IMR-90 (cell line): Measurements from ENCODE around the gene TARDBP. TPM values are rescaled to one million over a fixed set of nuclear protein-coding genes. Genes with fewer than 3 reads are reported as not detected.

Source experiments
- ATAC-seq: fragments of 200-7000 bp; cut with Tn5 transposase; 2 replicates; pipeline ENCODE4 v1.9.1; 2020; ENCODE audit warnings: low read depth, mild to moderate bottlenecking, moderate library complexity
- BruUV-seq: library from RNA; stranded (reverse); fragments of 400-500 nt; replicated peaks from 2 replicates; lab custom pipeline; 2021; lab: Mats Ljungman, UMichigan
- CTCF ChIA-PET: fragments of 300-600 bp; formaldehyde crosslinking; extraction: SDS; loops from one replicate; lab custom pipeline; 2021; ENCODE audit warnings: antibody characterized with exemption; lab: Yijun Ruan, JAX
- POLR2A ChIA-PET: fragments of 300-600 bp; sonication (Branson Sonifier 250); formaldehyde crosslinking; loops from one replicate; lab custom pipeline; 2022; ENCODE audit warnings: antibody characterized with exemption; ENCODE audit not compliant: unreplicated experiment; lab: Charles Lee
- DNase-seq: peaks from one replicate; pipeline ENCODE4 v3.0.0; 2013
- H2AFZ ChIP-seq: replicated peaks from 2 replicates; pipeline ENCODE3; 2013; ENCODE audit warnings: low read length, mild to moderate bottlenecking; ENCODE audit not compliant: poor library complexity
- H2AK5ac ChIP-seq: 2 replicates; pipeline ENCODE4 v1.6.1; 2013; ENCODE audit warnings: low read depth, low read length, inconsistent platforms
- H2AK9ac ChIP-seq: replicated peaks from 2 replicates; pipeline ENCODE3; 2013; ENCODE audit warnings: mild to moderate bottlenecking, low read depth, low read length, moderate library complexity; ENCODE audit not compliant: poor library complexity
- H2BK120ac ChIP-seq: 2 replicates; pipeline ENCODE4 v1.6.1; 2013; ENCODE audit warnings: low read depth, low read length, inconsistent platforms
- H2BK15ac ChIP-seq: 3 replicates; pipeline ENCODE4 v1.6.1; 2013; ENCODE audit warnings: low read depth, low read length, inconsistent platforms
- H2BK20ac ChIP-seq: 2 replicates; pipeline ENCODE4 v1.6.1; 2013; ENCODE audit warnings: low read depth, mild to moderate bottlenecking, inconsistent platforms, low read length, moderate library complexity
- H2BK5ac ChIP-seq: 2 replicates; pipeline ENCODE4 v1.6.1; 2013; ENCODE audit warnings: mild to moderate bottlenecking, low read depth, low read length, inconsistent platforms; ENCODE audit not compliant: poor library complexity, severe bottlenecking
- H3K14ac ChIP-seq: replicated peaks from 2 replicates; pipeline ENCODE4 v1.6.1; 2013; ENCODE audit warnings: low read depth, low read length, inconsistent platforms
- H3K18ac ChIP-seq: 2 replicates; pipeline ENCODE4 v1.6.1; 2013; ENCODE audit warnings: low read depth, low read length, control low read depth
- H3K23ac ChIP-seq: 2 replicates; pipeline ENCODE4 v1.6.1; 2013; ENCODE audit warnings: low read depth, low read length, inconsistent platforms
- H3K27ac ChIP-seq: 2 replicates; pipeline ENCODE4 v1.5.1; 2013; ENCODE audit warnings: mild to moderate bottlenecking, control low read depth, low read length; ENCODE audit not compliant: insufficient read depth
- H3K27me3 ChIP-seq: 2 replicates; pipeline ENCODE4 v1.6.1; 2013; ENCODE audit warnings: low read length; ENCODE audit not compliant: control insufficient read depth, insufficient read depth
- H3K36me3 ChIP-seq: 2 replicates; pipeline ENCODE4 v1.6.1; 2013; ENCODE audit warnings: low read length, mixed read lengths; ENCODE audit not compliant: control insufficient read depth, insufficient read depth
- H3K4ac ChIP-seq: 2 replicates; pipeline ENCODE4 v1.6.1; 2013; ENCODE audit warnings: low read depth, low read length, inconsistent platforms
- H3K4me1 ChIP-seq: 2 replicates; pipeline ENCODE4 v1.6.1; 2013; ENCODE audit warnings: low read length, mixed read lengths; ENCODE audit not compliant: control insufficient read depth, insufficient read depth
- H3K4me2 ChIP-seq: 2 replicates; pipeline ENCODE4 v1.6.1; 2013; ENCODE audit warnings: low read depth, mild to moderate bottlenecking, control low read depth, low read length, moderate library complexity
- H3K4me3 ChIP-seq: 2 replicates; pipeline ENCODE4 v1.5.1; 2013; ENCODE audit warnings: low read depth, mild to moderate bottlenecking, control low read depth, low read length, moderate library complexity; ENCODE audit not compliant: insufficient read depth
- H3K56ac ChIP-seq: 2 replicates; pipeline ENCODE4 v1.6.1; 2013; ENCODE audit warnings: low read length, inconsistent platforms; ENCODE audit not compliant: insufficient read depth; ENCODE audit errors: extremely low read depth
- H3K79me1 ChIP-seq, 2 experiments: 2 replicates each; pipeline ENCODE4 v1.6.1; 2013; ENCODE audit warnings: low read length in 2 of 2, inconsistent platforms in 1 of 2, low read depth in 1 of 2
- H3K9ac ChIP-seq: 2 replicates; pipeline ENCODE4 v1.6.1; 2013; ENCODE audit warnings: low read depth, low read length, control low read depth
- H3K9me1 ChIP-seq: 2 replicates; pipeline ENCODE4 v1.6.1; 2013; ENCODE audit warnings: low read length, inconsistent platforms; ENCODE audit not compliant: insufficient read depth
- H3K9me3 ChIP-seq: 2 replicates; pipeline ENCODE4 v1.6.1; 2013; ENCODE audit warnings: low read length; ENCODE audit not compliant: control insufficient read depth, insufficient read depth
- H4K20me1 ChIP-seq: 2 replicates; pipeline ENCODE4 v1.6.1; 2013; ENCODE audit warnings: low read length, inconsistent platforms; ENCODE audit not compliant: insufficient read depth
- H4K5ac ChIP-seq: 2 replicates; pipeline ENCODE4 v1.6.1; 2013; ENCODE audit warnings: mild to moderate bottlenecking, low read depth, low read length, control low read depth
- H4K8ac ChIP-seq, 2 experiments: 2 replicates each; pipeline ENCODE4 v1.6.1; 2013; ENCODE audit warnings: low read depth in 2 of 2, low read length in 2 of 2, control low read depth in 1 of 2, inconsistent platforms in 1 of 2
- H4K91ac ChIP-seq: 2 replicates; pipeline ENCODE4 v1.6.1; 2013; ENCODE audit warnings: low read depth, low read length, inconsistent platforms; ENCODE audit not compliant: insufficient read depth
- CHD1 ChIP-seq: IDR thresholded peaks from 2 replicates; pipeline ENCODE4 v1.6.1; 2012; ENCODE audit warnings: low read depth, low read length, improper control_type of control experiment
- FOS ChIP-seq: fragments of 150-350 bp; IDR thresholded peaks from 2 replicates; pipeline ENCODE4 v1.6.1; 2016; ENCODE audit warnings: low read depth, low read length
- MXI1 ChIP-seq: IDR thresholded peaks from 2 replicates; pipeline ENCODE4 v1.6.1; 2012; ENCODE audit warnings: low read depth, mild to moderate bottlenecking, low read length, moderate library complexity, borderline replicate concordance
- WGBS, 2 experiments: methylation state at CpG; one replicate each; pipeline versions ENCODE4 v1.1.5 to v1.1.7; 2013; ENCODE audit warnings: missing lambda C conversion rate in 2 of 2; ENCODE audit not compliant: insufficient read length in 1 of 2; ENCODE audit errors: extremely low coverage in 2 of 2; 5-methylcytosine and 5-hydroxymethylcytosine counted together
- dilution Hi-C: fragments of 300-500 bp; cut with HindIII; formaldehyde crosslinking; loops from one replicate; pipeline ENCODE4 v1.14.3; 2018; ENCODE audit warnings: low sequenced_read_pairs; ENCODE audit not compliant: unreplicated experiment
- in situ Hi-C: fragments of 300-500 bp; cut with MboI; formaldehyde crosslinking; loops from 3 replicates; pipeline ENCODE4 v1.14.3; 2019; ENCODE audit warnings: low sequenced_read_pairs, inconsistent platforms, mixed read lengths
- intact Hi-C: fragments of 100-400 bp; cut with micrococcal nuclease; formaldehyde crosslinking; loops from 2 replicates; pipeline ENCODE4 v1.10.0; 2022
- polyA plus RNA-seq, 3 experiments: library from polyadenylated mRNA; depleted of rRNA; stranded (reverse); fragments of >200 nt; gene quantifications; 2 replicates each; pipeline ENCODE4 v1.2.3, GENCODE V29; 2012; ENCODE audit warnings: low replicate concordance in 1 of 3
- total RNA-seq: library from RNA; depleted of rRNA; stranded (reverse); fragments of >200 nt; gene quantifications from 2 replicates; pipeline ENCODE4 v1.2.3, GENCODE V29; 2012
- TF ChIP-seq, protein P1 (sequence below): fragments of 150-350 bp; IDR thresholded peaks from 2 replicates; pipeline ENCODE4 v1.6.1; 2016; ENCODE audit warnings: low read depth, mild to moderate bottlenecking, low read length, moderate library complexity, borderline replicate concordance

TARDBP gene
- total and polyA plus RNA-seq, 2 of the 4 experiments (the other 2 are of a cell fraction): 36.7 to 161 TPM

GRCh38 chr1:11058595-11059154 lies 46.2 kb downstream of the TARDBP start (continued):
- TF ChIP-seq, protein P1, sequence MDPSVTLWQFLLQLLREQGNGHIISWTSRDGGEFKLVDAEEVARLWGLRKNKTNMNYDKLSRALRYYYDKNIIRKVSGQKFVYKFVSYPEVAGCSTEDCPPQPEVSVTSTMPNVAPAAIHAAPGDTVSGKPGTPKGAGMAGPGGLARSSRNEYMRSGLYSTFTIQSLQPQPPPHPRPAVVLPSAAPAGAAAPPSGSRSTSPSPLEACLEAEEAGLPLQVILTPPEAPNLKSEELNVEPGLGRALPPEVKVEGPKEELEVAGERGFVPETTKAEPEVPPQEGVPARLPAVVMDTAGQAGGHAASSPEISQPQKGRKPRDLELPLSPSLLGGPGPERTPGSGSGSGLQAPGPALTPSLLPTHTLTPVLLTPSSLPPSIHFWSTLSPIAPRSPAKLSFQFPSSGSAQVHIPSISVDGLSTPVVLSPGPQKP: no peak

GRCh38 chr1:11059155-11059967 lies 46.9 kb downstream of the TARDBP start:
- ChIA-PET POLR2A (interaction anchor here (1.0 kb wide), 1 partner anchor 22 kb away, joined by 4 read pairs; no protein-coding TSS in a partner anchor), CTCF (no interaction called here)
- whole genome bisulfite sequencing, 2 experiments: 0% methylated on average over 1 of the region's 72 CpGs; no CpG with 5 or more reads in 1 of the 2 experiments
- BruUV-seq: TSS peak; percentile 72
- ATAC-seq (peak; percentile 27), DNase-seq (no peak)
- Histone ChIP-seq H2BK120ac (no peak overlapping the region), H2AK9ac (peak overlapping the region; percentile 99), H3K14ac (peak overlapping the region; percentile 90), H3K4me3 (peak overlapping the region; percentile 93), H3K36me3 (peaks cover 25% of the 10 kb centered on the region), H4K8ac (peak overlapping the region; percentile 58 to 78; a peak in 2 of 4 replicates), H2AFZ (peak overlapping the region; percentile 94), H2BK5ac (peak overlapping the region; percentile 54), H3K4ac (peak overlapping the region; percentile 85), H4K20me1 (peaks cover 7% of the 10 kb centered on the region; the same call in 1 of the 2 replicates), H3K9ac (peak overlapping the region; percentile 91), H2BK20ac (no peak overlapping the region), H3K27me3 (no peaks in the 10 kb centered on the region), H3K4me1 (peaks cover 8% of the 10 kb centered on the region), H2BK15ac (no peak overlapping the region), H4K5ac (peak overlapping the region; percentile 56; the same call in 1 of the 2 replicates), H4K91ac (peak overlapping the region; percentile 80), H3K27ac (peak overlapping the region; percentile 70), H3K9me1 (peaks cover 8% of the 10 kb centered on the region; the same call in 1 of the 2 replicates), H3K4me2 (peak overlapping the region; percentile 93), H2AK5ac (peak overlapping the region; percentile 96), H3K56ac (peak overlapping the region; percentile 47), H3K18ac (no peak overlapping the region; the same call in 1 of the 2 replicates), H3K9me3 (no peaks in the 10 kb centered on the region), H3K23ac (peak overlapping the region; percentile 88), H3K79me1 (peaks cover 24 to 51% of the 10 kb centered on the region in 2 experiments)
- in situ Hi-C loops: no loop called here
- dilution Hi-C loops: no loop called here
- intact Hi-C loops: no loop called here
- TF ChIP-seq FOS: no peak
- peak; percentile 70; the same call in 1 of the 2 replicates for TF ChIP-seq MXI1
- TF ChIP-seq CHD1: no peak
